ENCODE results near the gene C2CD3. TPM values are rescaled to one million over a fixed set of nuclear protein-coding genes. Genes with fewer than 3 reads are reported as not detected.

Gene C2CD3
- total and polyA plus RNA-seq, 2 experiments from 2014 or later: 7.3 to 9.2 TPM

- H3K27ac ChIP-seq: no peak overlapping the region
- no peak overlapping the region for H3K4me2 ChIP-seq (ENCODE audit: unreplicated experiment)
- H2AFZ ChIP-seq: no peak overlapping the region
- H3K9me3 ChIP-seq (ENCODE audit: low read depth): no peaks in the 10 kb centered on the region
- no peaks in the 10 kb centered on the region for H3F3A ChIP-seq (ENCODE audit: insufficient read depth)
- in situ Hi-C loops (cut with MboI): no loop called here
- no peak overlapping the region for H3K9ac ChIP-seq
- H3K4me1 ChIP-seq (ENCODE audit: insufficient read depth): peaks cover 10% of the 10 kb centered on the region; the same call in 1 of the 2 replicates
- no peaks in the 10 kb centered on the region for H3K27me3 ChIP-seq (replicated peaks; ENCODE audit: insufficient read depth)
- TF ChIP-seq EZH2phosphoT487 (IDR thresholded peaks at IDR 0.05; ENCODE audit: insufficient read depth, low read depth): no peak
- TF ChIP-seq EZH2 (IDR thresholded peaks at IDR 0.05; ENCODE audit: insufficient read depth, poor library complexity, severe bottlenecking): no peak
- H3K79me2 ChIP-seq (ENCODE audit: insufficient read depth): no peaks in the 10 kb centered on the region
- 78 to 79% methylated on average over 6 of the region's 6 CpGs for WGBS, 2 experiments (ENCODE audit: low coverage in 1 of 2, low lambda C conversion rate in 2 of 2, missing lambda C conversion rate in 2 of 2)
- H3K36me3 ChIP-seq (ENCODE audit: low read depth): no peaks in the 10 kb centered on the region
- no peak for DNase-seq
- no peaks in the 10 kb centered on the region for H4K20me1 ChIP-seq (ENCODE audit: insufficient read depth)
- no peak overlapping the region for H3K4me3 ChIP-seq
- H3K9me2 ChIP-seq (ENCODE audit: insufficient read depth): no peaks in the 10 kb centered on the region
Observed at GRCh38 chr11:73971175-73971719, 199.6 kb downstream of the C2CD3 start.

GRCh38 chr11:73969991-73970800 is 200.6 kb downstream of the C2CD3 start:
- Histone ChIP-seq H3K9me3 (ENCODE audit: low read depth) (no peaks in the 10 kb centered on the region), H3K79me2 (ENCODE audit: insufficient read depth) (no peaks in the 10 kb centered on the region), H3K36me3 (ENCODE audit: low read depth) (no peaks in the 10 kb centered on the region), H3K27ac (no peak overlapping the region), H3K4me1 (ENCODE audit: insufficient read depth) (peaks cover 10% of the 10 kb centered on the region; the same call in 1 of the 2 replicates), H3F3A (ENCODE audit: insufficient read depth) (no peaks in the 10 kb centered on the region), H3K4me3 (no peak overlapping the region), H3K27me3 (replicated peaks; ENCODE audit: insufficient read depth) (no peaks in the 10 kb centered on the region), H3K4me2 (ENCODE audit: unreplicated experiment) (no peak overlapping the region), H3K9me2 (ENCODE audit: insufficient read depth) (no peaks in the 10 kb centered on the region), H4K20me1 (ENCODE audit: insufficient read depth) (no peaks in the 10 kb centered on the region), H3K9ac (no peak overlapping the region), H2AFZ (no peak overlapping the region)
- in situ Hi-C loops (cut with MboI): no loop called here
- no peak for TF ChIP-seq EZH2phosphoT487 (IDR thresholded peaks at IDR 0.05; ENCODE audit: insufficient read depth, low read depth)
- TF ChIP-seq EZH2 (IDR thresholded peaks at IDR 0.05; ENCODE audit: insufficient read depth, poor library complexity, severe bottlenecking): no peak
- no peak for DNase-seq
- 82 to 85% methylated on average over 13 of the region's 13 CpGs for WGBS, 2 experiments (ENCODE audit: low coverage in 1 of 2, low lambda C conversion rate in 2 of 2, missing lambda C conversion rate in 2 of 2)

GRCh38 chr11:73969091-73969490 is 201.7 kb downstream of the C2CD3 start:
- no peaks in the 10 kb centered on the region for H4K20me1 ChIP-seq (ENCODE audit: insufficient read depth)
- H3K79me2 ChIP-seq (ENCODE audit: insufficient read depth): no peaks in the 10 kb centered on the region
- no peak overlapping the region for H3K4me2 ChIP-seq (ENCODE audit: unreplicated experiment)
- no peak overlapping the region for H2AFZ ChIP-seq
- H3K27me3 ChIP-seq (replicated peaks; ENCODE audit: insufficient read depth): no peaks in the 10 kb centered on the region
- H3K9me3 ChIP-seq (ENCODE audit: low read depth): no peaks in the 10 kb centered on the region
- DNase-seq: no peak
- 57 to 70% methylated on average over 2 of the region's 2 CpGs for WGBS, 2 experiments (ENCODE audit: low coverage in 1 of 2, low lambda C conversion rate in 2 of 2, missing lambda C conversion rate in 2 of 2)
- H3K4me3 ChIP-seq: no peak overlapping the region
- peaks cover 10% of the 10 kb centered on the region; the same call in 1 of the 2 replicates for H3K4me1 ChIP-seq (ENCODE audit: insufficient read depth)
- H3F3A ChIP-seq (ENCODE audit: insufficient read depth): no peaks in the 10 kb centered on the region
- no peaks in the 10 kb centered on the region for H3K9me2 ChIP-seq (ENCODE audit: insufficient read depth)
- TF ChIP-seq EZH2 (IDR thresholded peaks at IDR 0.05; ENCODE audit: insufficient read depth, poor library complexity, severe bottlenecking) (no peak), EZH2phosphoT487 (IDR thresholded peaks at IDR 0.05; ENCODE audit: insufficient read depth, low read depth) (no peak)
- in situ Hi-C loops (cut with MboI): no loop called here
- no peak overlapping the region for H3K9ac ChIP-seq
- H3K36me3 ChIP-seq (ENCODE audit: low read depth): no peaks in the 10 kb centered on the region
- H3K27ac ChIP-seq: no peak overlapping the region

- H3K9ac ChIP-seq: no peak overlapping the region
- H3K27ac ChIP-seq: no peak overlapping the region
- TF ChIP-seq EZH2 (IDR thresholded peaks at IDR 0.05; ENCODE audit: insufficient read depth, poor library complexity, severe bottlenecking): no peak
- no peak for TF ChIP-seq EZH2phosphoT487 (IDR thresholded peaks at IDR 0.05; ENCODE audit: insufficient read depth, low read depth)
- no peak for DNase-seq
- peaks cover 3% of the 10 kb centered on the region; the same call in 1 of the 2 replicates for H3K4me1 ChIP-seq (ENCODE audit: insufficient read depth)
- no peaks in the 10 kb centered on the region for H3K9me2 ChIP-seq (ENCODE audit: insufficient read depth)
- no peak overlapping the region for H3K4me3 ChIP-seq
- no peaks in the 10 kb centered on the region for H4K20me1 ChIP-seq (ENCODE audit: insufficient read depth)
- H3K4me2 ChIP-seq (ENCODE audit: unreplicated experiment): no peak overlapping the region
- H3K9me3 ChIP-seq (ENCODE audit: low read depth): no peaks in the 10 kb centered on the region
- in situ Hi-C loops (cut with MboI): no loop called here
- H3F3A ChIP-seq (ENCODE audit: insufficient read depth): no peaks in the 10 kb centered on the region
- no peaks in the 10 kb centered on the region for H3K36me3 ChIP-seq (ENCODE audit: low read depth)
- no peaks in the 10 kb centered on the region for H3K79me2 ChIP-seq (ENCODE audit: insufficient read depth)
- WGBS, 2 experiments (ENCODE audit: low coverage in 1 of 2, low lambda C conversion rate in 2 of 2, missing lambda C conversion rate in 2 of 2): 90 to 92% methylated on average over 15 of the region's 15 CpGs
- H2AFZ ChIP-seq: no peak overlapping the region
- no peaks in the 10 kb centered on the region for H3K27me3 ChIP-seq (replicated peaks; ENCODE audit: insufficient read depth)
Observed at GRCh38 chr11:73968356-73968966, 202.3 kb downstream of the C2CD3 start.
